NCI-H2081 treated with DMSO at 0.1 percent for 48 hours (cell line): ENCODE measurements around the gene SMAD1.

ENCODE experiments used
- DNase-seq: peaks from one replicate; lab custom pipeline; 2025; lab: John Stamatoyannopoulos, UW

SMAD1 gene

GRCh38 chr4:145489556-145489955, 7.9 kb downstream of the SMAD1 start:
- no peak for DNase-seq

GRCh38 chr4:145490361-145490760, 8.7 kb downstream of the SMAD1 start:
- DNase-seq = no peak

- no peak for DNase-seq
These were observed 9.1 kb downstream of the SMAD1 start for GRCh38 chr4:145490796-145491195.

- DNase-seq = no peak
These were observed 10.7 kb downstream of the SMAD1 start for GRCh38 chr4:145492376-145492775.

GRCh38 chr4:145493166-145493565, 11.5 kb downstream of the SMAD1 start:
- no peak for DNase-seq

- DNase-seq = no peak
These were observed 13.1 kb downstream of the SMAD1 start for GRCh38 chr4:145494666-145495270.

- no peak for DNase-seq
These were observed 14.6 kb downstream of the SMAD1 start for GRCh38 chr4:145496292-145496691.

- DNase-seq = no peak
These were observed 15.8 kb downstream of the SMAD1 start for GRCh38 chr4:145497199-145498149.

- DNase-seq = no peak
These were observed 16.8 kb downstream of the SMAD1 start for GRCh38 chr4:145498430-145498829.

GRCh38 chr4:145501051-145501660, 19.5 kb downstream of the SMAD1 start:
- DNase-seq = no peak

- no peak for DNase-seq
These were observed 21.2 kb downstream of the SMAD1 start for GRCh38 chr4:145502809-145503208.

- DNase-seq = no peak
These were observed 21.9 kb downstream of the SMAD1 start for GRCh38 chr4:145503486-145504072.

- no peak for DNase-seq
These were observed 24.3 kb downstream of the SMAD1 start for GRCh38 chr4:145505995-145506394.

- DNase-seq = no peak
These were observed 26.0 kb downstream of the SMAD1 start for GRCh38 chr4:145507636-145508035.

GRCh38 chr4:145511913-145512522, 30.4 kb downstream of the SMAD1 start:
- DNase-seq = no peak

GRCh38 chr4:145513020-145513621, 31.5 kb downstream of the SMAD1 start:
- DNase-seq = no peak

- no peak for DNase-seq
These were observed 38.5 kb downstream of the SMAD1 start for GRCh38 chr4:145520172-145520571.

GRCh38 chr4:145521282-145521681, 39.6 kb downstream of the SMAD1 start:
- DNase-seq = no peak

GRCh38 chr4:145523117-145523516, 41.5 kb downstream of the SMAD1 start:
- DNase-seq = no peak

GRCh38 chr4:145524552-145524951, 42.9 kb downstream of the SMAD1 start:
- DNase-seq = no peak

- no peak for DNase-seq
These were observed 43.7 kb downstream of the SMAD1 start for GRCh38 chr4:145525291-145525740.

- DNase-seq = no peak
These were observed 46.1 kb downstream of the SMAD1 start for GRCh38 chr4:145527773-145528172.
